PC-3 (cell line): ENCODE measurements around the gene SLC39A11.

Experiments used
- EZH2 ChIP-seq: fragments of 300-600 bp; sonication (generic); IDR thresholded peaks from one replicate; pipeline ENCODE4 v1.6.1; 2017; ENCODE audit warnings: antibody characterized with exemption, mild to moderate bottlenecking, low read length; ENCODE audit not compliant: unreplicated experiment
- TF ChIP-seq, protein P1 (sequence below): fragments of 300-600 bp; sonication (generic); conservative IDR thresholded peaks from 2 replicates; pipeline ENCODE4 v1.5.1; 2017; ENCODE audit warnings: antibody characterized with exemption, low read depth, mild to moderate bottlenecking, low read length

DNA sequence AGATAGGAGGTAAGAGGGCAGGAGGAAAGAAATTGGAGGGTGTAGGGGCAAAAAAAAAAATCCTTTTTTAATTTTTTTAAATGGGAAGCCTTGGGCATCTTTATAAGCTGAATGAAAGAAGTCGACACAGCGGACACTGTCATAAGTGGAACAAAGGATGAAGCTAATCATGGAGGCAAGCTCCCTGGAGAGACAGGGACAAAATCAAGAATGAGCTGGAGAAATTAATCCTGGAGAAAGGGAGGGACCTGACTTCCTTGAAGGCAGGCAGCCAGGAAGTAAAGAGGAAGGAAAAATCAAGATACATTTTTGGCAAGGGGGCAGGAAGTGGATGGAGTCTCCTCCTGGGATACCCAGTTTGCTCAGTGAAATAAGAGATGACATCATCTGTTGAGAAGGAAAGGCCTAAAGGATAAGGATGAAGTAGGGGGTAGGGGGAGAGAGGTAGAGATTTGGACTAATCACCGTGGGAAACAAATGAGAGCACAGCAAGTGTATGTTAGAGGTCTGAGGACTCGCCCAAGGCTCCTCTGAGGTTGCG lies 179.3 kb downstream of the SLC39A11 start:
- TF ChIP-seq, protein P1, sequence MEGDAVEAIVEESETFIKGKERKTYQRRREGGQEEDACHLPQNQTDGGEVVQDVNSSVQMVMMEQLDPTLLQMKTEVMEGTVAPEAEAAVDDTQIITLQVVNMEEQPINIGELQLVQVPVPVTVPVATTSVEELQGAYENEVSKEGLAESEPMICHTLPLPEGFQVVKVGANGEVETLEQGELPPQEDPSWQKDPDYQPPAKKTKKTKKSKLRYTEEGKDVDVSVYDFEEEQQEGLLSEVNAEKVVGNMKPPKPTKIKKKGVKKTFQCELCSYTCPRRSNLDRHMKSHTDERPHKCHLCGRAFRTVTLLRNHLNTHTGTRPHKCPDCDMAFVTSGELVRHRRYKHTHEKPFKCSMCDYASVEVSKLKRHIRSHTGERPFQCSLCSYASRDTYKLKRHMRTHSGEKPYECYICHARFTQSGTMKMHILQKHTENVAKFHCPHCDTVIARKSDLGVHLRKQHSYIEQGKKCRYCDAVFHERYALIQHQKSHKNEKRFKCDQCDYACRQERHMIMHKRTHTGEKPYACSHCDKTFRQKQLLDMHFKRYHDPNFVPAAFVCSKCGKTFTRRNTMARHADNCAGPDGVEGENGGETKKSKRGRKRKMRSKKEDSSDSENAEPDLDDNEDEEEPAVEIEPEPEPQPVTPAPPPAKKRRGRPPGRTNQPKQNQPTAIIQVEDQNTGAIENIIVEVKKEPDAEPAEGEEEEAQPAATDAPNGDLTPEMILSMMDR, result no peak
- no peak for TF ChIP-seq EZH2
